ENCODE data around the gene FBXO44. TPM values are rescaled to one million over a fixed set of nuclear protein-coding genes. Genes with fewer than 3 reads are reported as not detected.

The FBXO44 gene
- total RNA-seq, 1 experiment from 2014 or later, result 24.5 TPM

DNA sequence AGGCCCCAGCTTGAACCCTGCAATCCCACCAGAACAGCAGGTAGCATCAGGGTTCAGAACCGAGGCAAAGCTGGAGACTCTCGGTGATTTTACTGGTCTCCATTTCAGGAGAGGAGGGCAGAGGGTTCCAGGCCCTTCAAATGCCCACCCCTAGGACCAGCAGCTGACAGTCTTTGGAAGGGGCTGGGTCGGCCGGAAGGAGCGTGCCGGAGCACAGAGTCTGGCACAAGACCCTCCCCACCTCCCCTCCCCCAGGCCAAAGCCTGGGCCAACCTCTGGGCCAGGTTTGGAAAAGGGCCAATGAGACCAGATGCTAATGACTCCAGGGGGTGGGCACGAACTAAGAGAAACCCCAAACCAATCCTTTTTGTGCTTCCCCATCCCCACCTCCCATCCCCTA lies 7.3 kb upstream of the FBXO44 start:
- peaks cover 36% of the 10 kb centered on the region for H3K27me3 Mint-ChIP-seq (ENCODE audit: low read depth)
- peaks cover 12 to 20% of the 10 kb centered on the region in 2 experiments for H3K4me1 Mint-ChIP-seq
- Histone ChIP-seq H4K8ac (replicated peaks; ENCODE audit: insufficient read length, low read depth, low read length) (no peak overlapping the region), H3K9ac (ENCODE audit: extremely low read depth, insufficient read length, low read length) (no peak overlapping the region), H3K79me1 (ENCODE audit: insufficient read depth, low read depth, low read length, poor library complexity, severe bottlenecking) (no peaks in the 10 kb centered on the region), H4K91ac (ENCODE audit: insufficient read length, low read depth, low read length) (no peak overlapping the region), H3K79me2 (ENCODE audit: insufficient read depth, low read length) (no peaks in the 10 kb centered on the region), H3K27me3 (ENCODE audit: insufficient read depth, low read length) (no peaks in the 10 kb centered on the region), H2BK15ac (ENCODE audit: low read depth, low read length) (no peak overlapping the region), H3K23me2 (ENCODE audit: insufficient read length, low read depth, low read length, poor library complexity, severe bottlenecking) (no peaks in the 10 kb centered on the region), H3K4me1 (ENCODE audit: insufficient read depth, low read length) (no peaks in the 10 kb centered on the region), H3K18ac (ENCODE audit: insufficient read length, low read depth, low read length) (no peak overlapping the region), H3K9me3 (ENCODE audit: control insufficient read depth, low read depth, low read length) (no peaks in the 10 kb centered on the region), H4K20me1 (ENCODE audit: control insufficient read depth, insufficient read depth, insufficient read length) (no peaks in the 10 kb centered on the region), H3K23ac (ENCODE audit: insufficient read length, low read depth, low read length) (no peak overlapping the region), H2AFZ (ENCODE audit: low read length) (no peak overlapping the region), H2BK120ac (ENCODE audit: low read depth, low read length, poor library complexity, severe bottlenecking) (no peak overlapping the region), H3K27ac (ENCODE audit: insufficient read length, low read depth, low read length) (no peak overlapping the region), H2AK5ac (ENCODE audit: insufficient read length, low read length) (no peak overlapping the region), H3K4ac (ENCODE audit: low read depth, low read length) (no peak overlapping the region), H3K4me2 (ENCODE audit: insufficient read depth, insufficient read length, low read length) (no peak overlapping the region), H3K14ac (ENCODE audit: insufficient read depth, low read length) (no peak overlapping the region), H3K56ac (ENCODE audit: insufficient read length, low read depth, low read length) (no peak overlapping the region), H2BK12ac (ENCODE audit: insufficient read length, low read depth, low read length) (no peak overlapping the region), H2BK5ac (ENCODE audit: insufficient read length, low read length) (no peak overlapping the region), H4K5ac (ENCODE audit: insufficient read length, low read depth, low read length) (no peak overlapping the region), H3T11ph (ENCODE audit: low read length) (no peak overlapping the region), H2BK20ac (ENCODE audit: low read depth, low read length, poor library complexity, severe bottlenecking) (no peak overlapping the region)
- H3K9me3 Mint-ChIP-seq, result no peaks in the 10 kb centered on the region; a peak in 1 of 5 replicates
- DNase-seq, result no peak
- no peaks in the 10 kb centered on the region; a peak in 1 of 7 replicates for H3K36me3 Mint-ChIP-seq (ENCODE audit: insufficient read depth in 1 of 3, low read depth in 3 of 3)
- no peak overlapping the region for H3K27ac Mint-ChIP-seq
- H3K4me3 Mint-ChIP-seq, result no peak overlapping the region
- TF ChIP-seq CTCF (conservative IDR thresholded peaks at IDR 0.05), result no peak
- WGBS (ENCODE audit: extremely low coverage, insufficient read length, low lambda C conversion rate), result no CpG with 5 or more reads among the region's 7 CpGs

Data from H9 (cell line).